ENCODE measurements around the gene MMP17.

The MMP17 gene

DNA sequence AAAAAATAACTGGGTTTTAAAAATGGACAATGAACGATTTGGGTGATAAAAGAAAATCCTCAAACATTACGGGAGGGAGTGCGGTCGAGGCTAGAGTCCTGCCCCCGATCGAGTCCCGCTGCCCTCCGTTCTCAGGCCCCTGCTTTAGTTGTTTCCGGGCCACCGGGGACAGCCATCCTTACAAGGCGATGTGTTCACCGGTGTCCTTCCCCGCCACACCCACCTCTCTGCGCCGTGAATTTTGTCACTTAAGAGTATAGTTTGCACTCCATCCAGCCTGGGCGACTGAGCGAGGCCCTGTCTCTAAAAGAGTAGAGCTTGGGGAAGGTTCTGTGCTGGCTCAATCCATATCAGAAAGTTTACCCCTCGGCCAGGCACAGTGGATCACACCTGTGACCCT lies 69.1 kb downstream of the MMP17 start:
- H3K4me1 Mint-ChIP-seq: peaks cover 29% of the 10 kb centered on the region
- peak overlapping the region; percentile 43 for H3K27ac Mint-ChIP-seq
- H3K27me3 Mint-ChIP-seq: no peaks in the 10 kb centered on the region
- no peaks in the 10 kb centered on the region for H3K36me3 Mint-ChIP-seq
- H3K9me3 Mint-ChIP-seq: no peaks in the 10 kb centered on the region
- peak overlapping the region; percentile 52 for H3K4me3 Mint-ChIP-seq

DNA sequence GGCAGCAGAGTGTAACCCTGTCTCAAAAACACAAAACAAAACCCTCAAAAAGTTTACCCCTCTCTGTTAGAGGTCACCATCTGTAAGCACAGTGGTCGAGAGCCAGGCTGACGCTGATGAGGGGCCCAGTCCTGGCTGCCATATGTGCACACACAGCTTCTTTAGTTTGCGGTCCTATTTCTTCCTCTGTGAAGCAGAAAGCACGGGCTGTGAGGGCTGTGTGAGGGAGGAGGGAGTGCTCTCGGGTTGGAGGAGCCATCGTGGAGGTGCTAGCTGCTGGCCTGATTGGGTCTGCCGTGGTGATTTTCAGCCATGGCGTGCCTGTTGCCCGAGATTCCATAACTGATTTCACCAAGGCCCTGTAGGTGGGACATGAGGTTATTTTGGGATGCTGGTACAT lies 69.7 kb downstream of the MMP17 start:
- no peak overlapping the region for H3K27ac Mint-ChIP-seq
- no peaks in the 10 kb centered on the region for H3K27me3 Mint-ChIP-seq
- H3K4me1 Mint-ChIP-seq: peaks cover 33% of the 10 kb centered on the region
- H3K36me3 Mint-ChIP-seq: no peaks in the 10 kb centered on the region
- no peaks in the 10 kb centered on the region for H3K9me3 Mint-ChIP-seq
- H3K4me3 Mint-ChIP-seq: peak overlapping the region; percentile 1

DNA sequence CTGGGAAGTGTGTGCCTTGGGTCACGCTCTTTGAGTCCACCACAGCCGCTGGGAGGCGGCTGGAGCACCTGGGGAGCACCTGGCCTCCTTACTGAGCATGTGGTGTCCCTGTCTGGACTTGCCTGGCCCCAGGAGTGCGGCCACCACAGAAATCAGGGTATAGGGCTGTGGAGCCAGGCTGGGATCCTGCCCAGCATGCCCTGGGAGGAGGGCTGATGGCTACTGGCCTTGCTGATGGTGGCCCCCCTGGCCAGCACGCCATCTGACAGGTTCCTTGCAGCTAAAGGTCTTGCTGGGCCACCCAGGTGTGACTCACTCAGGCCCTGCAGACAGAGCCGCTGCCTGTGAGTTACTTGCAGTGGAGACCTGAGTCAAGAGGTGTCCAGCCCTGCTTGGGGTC lies 72.2 kb downstream of the MMP17 start:
- Mint-ChIP-seq H3K27ac (no peak overlapping the region), H3K4me3 (no peak overlapping the region)

More for the DNA sequence above, 72.2 kb downstream of the MMP17 start:
- H3K27me3 Mint-ChIP-seq: no peaks in the 10 kb centered on the region
- no peaks in the 10 kb centered on the region for H3K36me3 Mint-ChIP-seq
- no peaks in the 10 kb centered on the region for H3K9me3 Mint-ChIP-seq
- peaks cover 51% of the 10 kb centered on the region for H3K4me1 Mint-ChIP-seq
